ENCODE data around the gene LIFR.

The LIFR gene

GRCh38 chr5:38546691-38547146 lies 9.7 kb downstream of the LIFR start:
- FAIRE-seq (peak; percentile 23), DNase-seq (ENCODE audit: insufficient read length, low spot score) (no peak)
- TF ChIP-seq POLR2A (IDR thresholded peaks at IDR 0.05; ENCODE audit: low read depth, low read length) = no peak

- no peak for TF ChIP-seq POLR2A (IDR thresholded peaks at IDR 0.05; ENCODE audit: low read depth, low read length)
- no peak for DNase-seq (ENCODE audit: insufficient read length, low spot score)
- FAIRE-seq = no peak
These were observed 12.6 kb downstream of the LIFR start for GRCh38 chr5:38543886-38544285.

GRCh38 chr5:38543074-38543473 lies 13.4 kb downstream of the LIFR start:
- FAIRE-seq (no peak), DNase-seq (ENCODE audit: insufficient read length, low spot score) (no peak)
- no peak for TF ChIP-seq POLR2A (IDR thresholded peaks at IDR 0.05; ENCODE audit: low read depth, low read length)

- no peak for TF ChIP-seq POLR2A (IDR thresholded peaks at IDR 0.05; ENCODE audit: low read depth, low read length)
- FAIRE-seq (peak; percentile 68), DNase-seq (ENCODE audit: insufficient read length, low spot score) (no peak)
These were observed 15.2 kb downstream of the LIFR start for GRCh38 chr5:38541174-38541725.

- no peak for FAIRE-seq
- no peak for TF ChIP-seq POLR2A (IDR thresholded peaks at IDR 0.05; ENCODE audit: low read depth, low read length)
- DNase-seq (ENCODE audit: insufficient read length, low spot score) = no peak
These were observed 16.1 kb downstream of the LIFR start for GRCh38 chr5:38540314-38540713.

GRCh38 chr5:38538161-38538560 lies 18.3 kb downstream of the LIFR start:
- FAIRE-seq = no peak
- DNase-seq (ENCODE audit: insufficient read length, low spot score) = no peak
- TF ChIP-seq POLR2A (IDR thresholded peaks at IDR 0.05; ENCODE audit: low read depth, low read length) = no peak

GRCh38 chr5:38537505-38537904 lies 18.9 kb downstream of the LIFR start:
- TF ChIP-seq POLR2A (IDR thresholded peaks at IDR 0.05; ENCODE audit: low read depth, low read length) = no peak
- FAIRE-seq = peak; percentile 11

GRCh38 chr5:38536968-38537367 lies 19.5 kb downstream of the LIFR start:
- DNase-seq (ENCODE audit: insufficient read length, low spot score) (no peak), FAIRE-seq (peak; percentile 6)
- no peak for TF ChIP-seq POLR2A (IDR thresholded peaks at IDR 0.05; ENCODE audit: low read depth, low read length)

More at GRCh38 chr5:38537505-38537904, 18.9 kb downstream of the LIFR start:
- DNase-seq (ENCODE audit: insufficient read length, low spot score) = no peak

GRCh38 chr5:38535845-38536244 lies 20.6 kb downstream of the LIFR start:
- no peak for TF ChIP-seq POLR2A (IDR thresholded peaks at IDR 0.05; ENCODE audit: low read depth, low read length)
- DNase-seq (ENCODE audit: insufficient read length, low spot score) (no peak), FAIRE-seq (peak; percentile 30)

GRCh38 chr5:38535248-38535750 lies 21.1 kb downstream of the LIFR start:
- DNase-seq (ENCODE audit: insufficient read length, low spot score) (no peak), FAIRE-seq (peak; percentile 61)
- TF ChIP-seq POLR2A (IDR thresholded peaks at IDR 0.05; ENCODE audit: low read depth, low read length) = no peak

- DNase-seq (ENCODE audit: insufficient read length, low spot score) (no peak), FAIRE-seq (peak; percentile 36)
- TF ChIP-seq POLR2A (IDR thresholded peaks at IDR 0.05; ENCODE audit: low read depth, low read length) = no peak
These were observed 22.3 kb downstream of the LIFR start for GRCh38 chr5:38534156-38534453.

- FAIRE-seq (peak; percentile 6), DNase-seq (ENCODE audit: insufficient read length, low spot score) (no peak)
- TF ChIP-seq POLR2A (IDR thresholded peaks at IDR 0.05; ENCODE audit: low read depth, low read length) = no peak
These were observed 22.9 kb downstream of the LIFR start for GRCh38 chr5:38533286-38534155.

- DNase-seq (ENCODE audit: insufficient read length, low spot score) (no peak), FAIRE-seq (peak; percentile 36)
- no peak for TF ChIP-seq POLR2A (IDR thresholded peaks at IDR 0.05; ENCODE audit: low read depth, low read length)
These were observed 24.2 kb downstream of the LIFR start for GRCh38 chr5:38532165-38532669.

- no peak for DNase-seq (ENCODE audit: insufficient read length, low spot score)
- TF ChIP-seq POLR2A (IDR thresholded peaks at IDR 0.05; ENCODE audit: low read depth, low read length) = no peak
- no peak for FAIRE-seq
These were observed 24.9 kb downstream of the LIFR start for GRCh38 chr5:38531518-38531917.
